ENCODE measurements around the gene ELAVL2.

- TF ChIP-seq SETDB1 (IDR thresholded peaks at IDR 0.05; ENCODE audit: low read length) (no peak), ZBTB17 (CRISPR knock-in tag; IDR thresholded peaks at IDR 0.05) (no peak), ZFP30 (CRISPR knock-in tag; IDR thresholded peaks at IDR 0.05; ENCODE audit: borderline replicate concordance) (no peak), GATAD2A (IDR thresholded peaks at IDR 0.05) (no peak), PREB (CRISPR knock-in tag; IDR thresholded peaks at IDR 0.05) (no peak), POLR2AphosphoS5 (IDR thresholded peaks at IDR 0.05; ENCODE audit: control insufficient read depth, insufficient read depth, low read depth, low read length) (no peak), RCOR1 (IDR thresholded peaks at IDR 0.05; ENCODE audit: borderline replicate concordance in 1 of 2, low read depth in 2 of 2, low read length in 2 of 2) (no peak), NFIX (CRISPR knock-in tag; IDR thresholded peaks at IDR 0.05; ENCODE audit: low read depth) (no peak), ATF7 (IDR thresholded peaks at IDR 0.05) (no peak), CCNT2 (IDR thresholded peaks at IDR 0.05; ENCODE audit: borderline replicate concordance, extremely low read depth, insufficient read length, low read depth, low read length) (no peak), ZFX (CRISPR knock-in tag; IDR thresholded peaks at IDR 0.05) (no peak), HSF4 (CRISPR knock-in tag; IDR thresholded peaks at IDR 0.05; ENCODE audit: borderline replicate concordance) (no peak), HDAC2 (IDR thresholded peaks at IDR 0.05) (no peak), POLR2A (conservative IDR thresholded peaks at IDR 0.05) (no peak)
Measured at GRCh38 chr9:23771746-23772384, 54.2 kb downstream of the ELAVL2 start.
